ENCODE measurements around the gene CSAD.

- TF ChIP-seq CTCF (IDR thresholded peaks at IDR 0.05) = no peak
- TF ChIP-seq POLR2A (IDR thresholded peaks at IDR 0.05) = peak in 1 of 2 donors; percentile 26
These were observed 40.7 kb upstream of the CSAD start for GRCh38 chr12:53221203-53222080.
